ENCODE data around the gene PIWIL4.
"Not testable (repeated sequence)": the region's sequence is repeated elsewhere in the genome, so short reads cannot be mapped to it uniquely, and the experiment has no call there.

Gene PIWIL4

GRCh38 chr11:94537031-94537600 lies 30.1 kb upstream of the PIWIL4 start:
- in situ Hi-C loops (cut with HindIII; ENCODE audit: low pct_unique_long_range_greater_than_20kb, low sequenced_read_pairs), result no loop called here
- DNase-seq (ENCODE audit: low read depth in 1 of 2, low spot score in 1 of 2), result no peak
- no peak for TF ChIP-seq JUND (IDR thresholded peaks at IDR 0.05; ENCODE audit: low read depth)

DNA sequence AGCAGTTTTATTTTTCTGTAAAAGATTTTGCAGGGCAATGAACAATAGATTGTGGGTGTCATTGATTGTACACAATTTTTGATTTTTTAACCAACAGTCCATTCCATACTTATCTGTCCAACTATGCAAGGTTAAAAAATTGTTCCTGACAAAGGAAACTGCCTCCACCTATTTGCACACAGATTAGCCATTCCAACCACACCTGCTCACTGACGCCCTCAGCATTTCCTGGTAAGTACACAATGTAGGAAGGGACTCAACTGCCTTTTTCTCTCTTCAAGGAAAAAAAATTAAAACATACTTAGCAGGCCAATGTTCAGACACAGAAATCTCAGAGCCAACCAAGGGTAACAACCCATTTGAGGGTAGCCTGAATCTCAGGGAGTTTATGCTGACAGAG lies 27.7 kb upstream of the PIWIL4 start:
- TF ChIP-seq JUND (IDR thresholded peaks at IDR 0.05; ENCODE audit: low read depth), result no peak
- peak in 1 of 2 experiments; percentile 42 for DNase-seq (ENCODE audit: low read depth in 1 of 2, low spot score in 1 of 2)
- in situ Hi-C loops (cut with HindIII; ENCODE audit: low pct_unique_long_range_greater_than_20kb, low sequenced_read_pairs), result no loop called here

- no peak for TF ChIP-seq JUND (IDR thresholded peaks at IDR 0.05; ENCODE audit: low read depth)
- in situ Hi-C loops (cut with HindIII; ENCODE audit: low pct_unique_long_range_greater_than_20kb, low sequenced_read_pairs), result no loop called here
- peak; percentile 95 for DNase-seq (ENCODE audit: low read depth in 1 of 2, low spot score in 1 of 2)
These were observed 23.2 kb upstream of the PIWIL4 start, which contains the start of gene FUT4 for GRCh38 chr11:94543695-94544645. TSS of gene FUT4 (plus strand) at chr11:94543921. CDS start at chr11:94544134, 213 bp downstream.

DNA sequence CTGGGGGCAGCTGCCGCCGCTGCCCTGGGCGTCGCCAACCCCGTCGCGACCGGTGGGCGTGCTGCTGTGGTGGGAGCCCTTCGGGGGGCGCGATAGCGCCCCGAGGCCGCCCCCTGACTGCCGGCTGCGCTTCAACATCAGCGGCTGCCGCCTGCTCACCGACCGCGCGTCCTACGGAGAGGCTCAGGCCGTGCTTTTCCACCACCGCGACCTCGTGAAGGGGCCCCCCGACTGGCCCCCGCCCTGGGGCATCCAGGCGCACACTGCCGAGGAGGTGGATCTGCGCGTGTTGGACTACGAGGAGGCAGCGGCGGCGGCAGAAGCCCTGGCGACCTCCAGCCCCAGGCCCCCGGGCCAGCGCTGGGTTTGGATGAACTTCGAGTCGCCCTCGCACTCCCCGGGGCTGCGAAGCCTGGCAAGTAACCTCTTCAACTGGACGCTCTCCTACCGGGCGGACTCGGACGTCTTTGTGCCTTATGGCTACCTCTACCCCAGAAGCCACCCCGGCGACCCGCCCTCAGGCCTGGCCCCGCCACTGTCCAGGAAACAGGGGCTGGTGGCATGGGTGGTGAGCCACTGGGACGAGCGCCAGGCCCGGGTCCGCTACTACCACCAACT lies 22.4 kb upstream of the PIWIL4 start:
- no peak for TF ChIP-seq JUND (IDR thresholded peaks at IDR 0.05; ENCODE audit: low read depth)
- in situ Hi-C loops (cut with HindIII; ENCODE audit: low pct_unique_long_range_greater_than_20kb, low sequenced_read_pairs), result no loop called here
- DNase-seq (ENCODE audit: low read depth in 1 of 2, low spot score in 1 of 2), result no peak

DNA sequence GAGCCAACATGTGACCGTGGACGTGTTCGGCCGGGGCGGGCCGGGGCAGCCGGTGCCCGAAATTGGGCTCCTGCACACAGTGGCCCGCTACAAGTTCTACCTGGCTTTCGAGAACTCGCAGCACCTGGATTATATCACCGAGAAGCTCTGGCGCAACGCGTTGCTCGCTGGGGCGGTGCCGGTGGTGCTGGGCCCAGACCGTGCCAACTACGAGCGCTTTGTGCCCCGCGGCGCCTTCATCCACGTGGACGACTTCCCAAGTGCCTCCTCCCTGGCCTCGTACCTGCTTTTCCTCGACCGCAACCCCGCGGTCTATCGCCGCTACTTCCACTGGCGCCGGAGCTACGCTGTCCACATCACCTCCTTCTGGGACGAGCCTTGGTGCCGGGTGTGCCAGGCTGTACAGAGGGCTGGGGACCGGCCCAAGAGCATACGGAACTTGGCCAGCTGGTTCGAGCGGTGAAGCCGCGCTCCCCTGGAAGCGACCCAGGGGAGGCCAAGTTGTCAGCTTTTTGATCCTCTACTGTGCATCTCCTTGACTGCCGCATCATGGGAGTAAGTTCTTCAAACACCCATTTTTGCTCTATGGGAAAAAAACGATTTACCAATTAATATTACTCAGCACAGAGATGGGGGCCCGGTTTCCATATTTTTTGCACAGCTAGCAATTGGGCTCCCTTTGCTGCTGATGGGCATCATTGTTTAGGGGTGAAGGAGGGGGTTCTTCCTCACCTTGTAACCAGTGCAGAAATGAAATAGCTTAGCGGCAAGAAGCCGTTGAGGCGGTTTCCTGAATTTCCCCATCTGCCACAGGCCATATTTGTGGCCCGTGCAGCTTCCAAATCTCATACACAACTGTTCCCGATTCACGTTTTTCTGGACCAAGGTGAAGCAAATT lies 21.7 kb upstream of the PIWIL4 start:
- in situ Hi-C loops (cut with HindIII; ENCODE audit: low pct_unique_long_range_greater_than_20kb, low sequenced_read_pairs), result no loop called here
- DNase-seq (ENCODE audit: low read depth in 1 of 2, low spot score in 1 of 2), result no peak
- no peak for TF ChIP-seq JUND (IDR thresholded peaks at IDR 0.05; ENCODE audit: low read depth)

DNA sequence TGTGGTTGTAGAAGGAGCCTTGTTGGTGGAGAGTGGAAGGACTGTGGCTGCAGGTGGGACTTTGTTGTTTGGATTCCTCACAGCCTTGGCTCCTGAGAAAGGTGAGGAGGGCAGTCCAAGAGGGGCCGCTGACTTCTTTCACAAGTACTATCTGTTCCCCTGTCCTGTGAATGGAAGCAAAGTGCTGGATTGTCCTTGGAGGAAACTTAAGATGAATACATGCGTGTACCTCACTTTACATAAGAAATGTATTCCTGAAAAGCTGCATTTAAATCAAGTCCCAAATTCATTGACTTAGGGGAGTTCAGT lies 21.1 kb upstream of the PIWIL4 start:
- TF ChIP-seq JUND (IDR thresholded peaks at IDR 0.05; ENCODE audit: low read depth), result no peak
- in situ Hi-C loops (cut with HindIII; ENCODE audit: low pct_unique_long_range_greater_than_20kb, low sequenced_read_pairs), result no loop called here
- no peak for DNase-seq (ENCODE audit: low read depth in 1 of 2, low spot score in 1 of 2)

GRCh38 chr11:94546886-94547285 lies 20.3 kb upstream of the PIWIL4 start:
- in situ Hi-C loops (cut with HindIII; ENCODE audit: low pct_unique_long_range_greater_than_20kb, low sequenced_read_pairs), result no loop called here
- no peak for TF ChIP-seq JUND (IDR thresholded peaks at IDR 0.05; ENCODE audit: low read depth)
- DNase-seq (ENCODE audit: low read depth in 1 of 2, low spot score in 1 of 2), result no peak

DNA sequence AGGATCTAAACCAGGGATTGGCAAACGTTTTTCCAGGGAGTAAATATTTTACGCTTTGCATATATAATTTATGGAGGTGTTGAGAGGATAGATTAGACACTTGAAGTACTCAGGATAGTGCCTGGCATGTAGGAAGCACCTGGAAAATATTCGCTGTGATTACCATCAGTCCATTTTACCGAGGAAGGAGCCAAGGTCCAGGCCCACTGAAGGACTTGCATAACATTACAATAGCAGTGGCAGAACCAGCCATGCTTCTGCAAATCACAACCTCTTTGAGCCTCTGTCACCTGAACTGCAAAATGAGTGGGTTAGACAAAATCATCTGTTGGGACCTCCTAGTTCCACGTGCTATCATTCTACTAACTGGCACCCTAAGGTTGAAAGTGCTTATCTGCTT lies 18.0 kb upstream of the PIWIL4 start:
- in situ Hi-C loops (cut with HindIII; ENCODE audit: low pct_unique_long_range_greater_than_20kb, low sequenced_read_pairs), result no loop called here
- no peak for TF ChIP-seq JUND (IDR thresholded peaks at IDR 0.05; ENCODE audit: low read depth)
- no peak for DNase-seq (ENCODE audit: low read depth in 1 of 2, low spot score in 1 of 2)

GRCh38 chr11:94550513-94550912 lies 16.7 kb upstream of the PIWIL4 start:
- no peak for DNase-seq (ENCODE audit: low read depth in 1 of 2, low spot score in 1 of 2)
- in situ Hi-C loops (cut with HindIII; ENCODE audit: low pct_unique_long_range_greater_than_20kb, low sequenced_read_pairs), result no loop called here
- TF ChIP-seq JUND (IDR thresholded peaks at IDR 0.05; ENCODE audit: low read depth), result no peak

DNA sequence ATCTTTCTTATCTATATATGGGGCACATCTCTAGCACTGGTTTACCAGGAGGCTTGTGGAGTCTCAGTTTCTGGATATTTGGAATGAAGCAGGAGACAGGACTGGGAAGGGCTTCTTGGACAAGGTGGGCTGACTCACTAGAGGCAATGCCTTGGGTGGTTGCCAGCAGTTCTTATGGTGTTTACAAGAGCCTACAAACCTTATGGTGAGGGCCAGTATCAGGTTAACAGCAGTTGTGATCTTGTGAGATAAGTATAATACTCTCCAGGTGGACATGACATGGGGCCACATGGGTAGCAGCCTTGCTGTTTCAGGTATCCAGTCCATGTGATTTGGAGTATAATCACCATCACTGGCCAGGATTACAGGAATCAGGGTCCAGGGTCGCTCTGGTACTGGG lies 13.2 kb upstream of the PIWIL4 start:
- no peak for DNase-seq (ENCODE audit: low read depth in 1 of 2, low spot score in 1 of 2)
- TF ChIP-seq JUND (IDR thresholded peaks at IDR 0.05; ENCODE audit: low read depth), result no peak
- in situ Hi-C loops (cut with HindIII; ENCODE audit: low pct_unique_long_range_greater_than_20kb, low sequenced_read_pairs), result no loop called here

DNA sequence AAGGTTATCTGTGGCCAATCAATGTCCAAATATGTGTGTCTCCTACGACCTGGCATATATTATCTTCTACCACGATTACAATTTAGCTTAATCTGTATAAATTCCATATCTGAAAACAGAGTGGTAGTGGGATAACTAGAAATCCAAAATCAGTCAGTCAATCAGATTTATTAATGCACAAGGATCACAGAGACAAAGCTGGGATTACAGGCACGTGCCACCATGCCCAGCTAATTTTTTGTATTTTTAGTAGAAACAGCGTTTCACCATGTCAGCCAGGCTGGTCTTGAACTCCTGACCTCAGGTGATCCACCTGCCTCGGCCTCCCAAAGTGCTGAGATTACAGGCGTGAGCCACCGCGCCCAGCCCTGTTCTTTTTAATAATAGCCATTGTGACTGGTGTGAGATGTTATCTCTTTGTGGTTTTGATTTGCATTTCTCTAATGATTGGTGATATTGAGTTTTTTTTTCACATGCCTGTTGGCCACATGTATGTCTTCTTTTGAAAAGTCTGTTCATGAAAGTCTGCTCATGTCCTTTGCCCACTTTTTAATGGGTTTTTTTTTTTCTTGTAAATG lies 11.3 kb upstream of the PIWIL4 start:
- in situ Hi-C loops (cut with HindIII; ENCODE audit: low pct_unique_long_range_greater_than_20kb, low sequenced_read_pairs); DNase-seq (ENCODE audit: low read depth in 1 of 2, low spot score in 1 of 2): not testable (repeated sequence)

DNA sequence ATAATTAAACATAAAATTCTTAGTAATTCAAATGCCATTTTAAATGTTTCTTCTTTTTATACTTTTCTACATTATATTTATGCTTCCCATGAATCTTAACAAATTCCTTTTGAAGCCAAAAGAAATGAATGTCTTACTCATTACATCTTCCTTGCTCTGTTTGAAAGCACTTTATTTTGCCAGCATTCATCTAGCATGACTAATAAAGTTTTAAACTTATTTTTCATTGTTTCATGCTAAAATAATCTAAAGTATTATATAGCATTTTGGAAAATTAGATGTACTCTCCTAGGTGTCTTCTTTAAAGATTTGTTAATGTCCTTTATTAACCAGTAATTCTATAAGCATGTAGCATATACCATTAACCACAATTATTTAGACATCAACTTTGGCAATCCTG lies 9.7 kb upstream of the PIWIL4 start:
- DNase-seq (ENCODE audit: low read depth in 1 of 2, low spot score in 1 of 2), result no peak
- in situ Hi-C loops (cut with HindIII; ENCODE audit: low pct_unique_long_range_greater_than_20kb, low sequenced_read_pairs), result no loop called here
- no peak for TF ChIP-seq JUND (IDR thresholded peaks at IDR 0.05; ENCODE audit: low read depth)

Data from T47D (cell line).